T-helper 22 cell (primary cell): ENCODE data around the gene ADGRD1.

Source experiments
- DNase-seq: peaks from one replicate; pipeline ENCODE4 v3.0.0-alpha.2; 2020; ENCODE audit warnings: low read depth

Gene ADGRD1

GRCh38 chr12:131164096-131164872, 210.6 kb downstream of the ADGRD1 start:
- DNase-seq: no peak

- no peak for DNase-seq
Measured at GRCh38 chr12:131166717-131167116, 213.0 kb downstream of the ADGRD1 start.

GRCh38 chr12:131167334-131167733, 213.6 kb downstream of the ADGRD1 start:
- DNase-seq: no peak

GRCh38 chr12:131171029-131171428, 217.3 kb downstream of the ADGRD1 start:
- DNase-seq: no peak

DNA sequence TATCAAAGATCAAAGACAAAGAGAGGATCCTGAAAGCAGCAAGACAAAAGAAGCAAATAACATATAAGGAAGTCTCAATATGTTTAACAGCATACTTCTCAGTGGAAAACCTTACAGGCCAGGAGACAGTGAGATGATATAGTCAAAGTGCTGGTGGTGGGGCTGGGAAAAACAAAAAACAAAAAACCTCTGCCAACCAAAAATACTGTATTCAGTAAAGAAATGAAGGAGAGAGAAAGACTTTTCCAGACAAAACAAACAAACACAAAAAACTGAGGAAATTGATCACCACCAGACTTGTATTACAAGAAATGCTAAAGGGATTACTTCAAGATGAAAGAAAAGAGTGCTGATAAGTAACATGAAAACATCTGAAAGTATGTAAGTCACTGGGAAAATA, 221.2 kb downstream of the ADGRD1 start:
- no peak for DNase-seq

DNA sequence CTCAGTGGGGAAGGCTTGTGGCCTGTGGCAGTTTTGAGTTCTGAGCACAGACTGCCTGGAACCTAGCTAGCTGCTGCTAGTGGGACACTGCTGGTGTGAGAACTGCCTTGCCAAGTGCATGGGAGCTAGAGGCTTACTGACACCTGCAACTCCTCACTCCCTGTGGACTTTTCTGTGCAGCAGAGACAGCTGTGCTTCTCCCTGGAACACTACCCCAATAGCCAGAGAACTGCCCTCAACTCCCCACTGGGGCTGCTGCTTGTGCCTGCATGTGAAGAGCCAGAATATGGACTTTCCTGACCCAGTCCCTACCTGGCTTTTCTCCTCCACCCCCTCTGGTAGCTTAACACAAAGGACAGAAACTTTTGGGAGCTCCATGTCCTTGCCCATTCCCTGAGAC, 222.6 kb downstream of the ADGRD1 start:
- no peak for DNase-seq

DNA sequence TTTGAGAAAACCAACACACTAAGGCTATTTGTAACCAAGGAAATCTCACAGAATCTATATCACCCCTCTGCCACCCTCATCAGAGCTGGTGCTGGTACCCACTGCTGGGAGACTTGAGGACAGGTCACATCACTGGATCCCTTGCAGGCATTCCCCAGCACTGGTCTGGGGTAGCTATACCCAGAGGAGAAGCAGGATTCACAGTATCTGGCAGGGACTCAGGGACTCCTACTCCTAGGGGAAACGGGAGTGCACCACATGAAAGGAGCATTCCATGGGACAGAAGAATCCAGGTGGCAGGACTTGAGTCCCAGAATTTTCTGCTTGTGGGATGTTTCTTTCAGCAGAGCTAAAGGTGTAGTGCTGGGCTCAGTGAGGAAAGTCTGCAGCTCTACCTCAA, 223.2 kb downstream of the ADGRD1 start:
- DNase-seq: no peak

GRCh38 chr12:131177599-131177998, 223.9 kb downstream of the ADGRD1 start:
- DNase-seq: no peak

DNA sequence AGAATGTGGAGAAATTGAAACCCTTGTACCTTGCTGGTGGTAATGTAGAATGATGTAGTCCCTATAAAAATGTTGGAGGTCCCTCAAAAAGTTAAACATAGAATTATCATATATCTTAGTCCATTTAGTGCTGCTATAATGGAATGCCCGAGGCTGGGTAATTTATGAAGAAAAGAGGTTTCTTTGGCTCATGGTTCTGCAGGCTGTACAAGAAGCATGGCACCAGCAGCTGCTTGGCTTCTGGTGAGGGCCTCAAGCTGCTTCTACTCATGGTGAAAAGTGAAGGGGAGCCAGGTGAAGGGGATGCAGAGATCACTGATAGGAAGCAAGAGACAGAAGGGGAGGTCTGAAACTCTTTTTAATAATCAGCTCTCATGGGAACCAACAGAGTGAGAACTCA, 233.9 kb downstream of the ADGRD1 start:
- DNase-seq: no peak

GRCh38 chr12:131188131-131189050, 234.7 kb downstream of the ADGRD1 start:
- no peak for DNase-seq

DNA sequence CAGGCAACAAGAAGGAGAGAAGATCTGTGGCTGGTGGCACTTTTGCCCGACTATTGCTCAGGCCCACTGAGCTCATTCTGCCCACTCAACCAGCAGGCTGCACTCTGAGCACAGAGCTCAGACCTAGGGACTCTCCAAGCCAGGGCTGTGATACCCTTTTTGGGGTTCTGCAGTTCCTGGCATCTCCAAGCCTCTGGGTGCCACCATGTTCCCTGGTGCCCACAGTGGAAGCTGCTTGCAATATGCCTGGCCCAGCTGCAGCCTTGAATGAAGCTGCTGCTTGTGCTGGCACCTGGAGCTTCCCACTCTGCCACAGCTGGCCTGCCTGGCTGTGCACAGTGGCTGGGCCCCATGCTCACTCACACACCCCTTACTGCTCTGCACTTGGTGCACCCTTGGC, 236.1 kb downstream of the ADGRD1 start:
- DNase-seq: no peak

DNA sequence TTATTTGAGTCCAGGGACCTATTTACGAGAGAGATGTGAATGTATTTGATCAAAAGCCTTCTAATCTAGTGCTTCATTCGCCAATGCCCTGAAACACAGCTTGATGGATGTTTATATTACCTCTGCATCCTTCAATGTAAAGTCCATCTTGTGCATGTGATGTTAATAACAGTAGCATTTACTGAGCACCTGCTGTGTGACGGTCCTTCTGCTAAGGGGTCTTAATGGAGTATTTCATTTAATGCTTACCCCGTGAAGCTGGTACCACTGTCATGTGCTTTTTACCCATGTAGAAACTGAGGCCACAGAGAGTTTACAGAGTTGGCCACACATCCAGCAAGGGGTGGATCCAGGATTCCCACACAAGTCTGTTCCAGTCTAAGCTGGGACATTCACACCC, 237.3 kb downstream of the ADGRD1 start:
- DNase-seq: no peak
